PC-3 (cell line): ENCODE data around the gene KIAA1328. TPM values are rescaled to one million over a fixed set of nuclear protein-coding genes. Genes with fewer than 3 reads are reported as not detected.

ENCODE experiments used
- ATAC-seq: fragments of 200-7000 bp; cut with Tn5 transposase; 2 replicates; pipeline ENCODE4 v1.9.1; 2020; ENCODE audit warnings: mild to moderate bottlenecking, moderate library complexity
- BruUV-seq: library from RNA; stranded (reverse); fragments of 400-500 nt; replicated peaks from 2 replicates; lab custom pipeline; 2021; lab: Mats Ljungman, UMichigan
- CTCF ChIA-PET: fragments of 300-600 bp; sonication (Branson Sonifier 250); formaldehyde crosslinking; loops from one replicate; lab custom pipeline; 2022; ENCODE audit warnings: antibody characterized with exemption; lab: Charles Lee
- POLR2A ChIA-PET: fragments of 300-600 bp; sonication (Branson Sonifier 250); formaldehyde crosslinking; loops from one replicate; lab custom pipeline; 2022; ENCODE audit warnings: antibody characterized with exemption; ENCODE audit not compliant: unreplicated experiment; lab: Charles Lee
- DNase-seq: peaks from one replicate; pipeline ENCODE4 v3.0.0-alpha.2; 2015
- H2AFZ ChIP-seq: fragments of 300-600 bp; sonication (generic); 2 replicates; pipeline ENCODE4 v1.6.0; 2016; ENCODE audit warnings: antibody characterized with exemption, low read length
- H3F3A ChIP-seq: fragments of 300-600 bp; sonication (generic); one replicate; pipeline ENCODE4 v1.6.0; 2017; ENCODE audit warnings: antibody characterized with exemption, low read length, control low read depth, mild to moderate bottlenecking; ENCODE audit not compliant: unreplicated experiment
- H3K27ac ChIP-seq: fragments of 300-600 bp; sonication (generic); 2 replicates; pipeline ENCODE4 v1.5.1; 2016; ENCODE audit warnings: mild to moderate bottlenecking, low read length
- H3K27me3 ChIP-seq: fragments of 300-600 bp; sonication (generic); 2 replicates; pipeline ENCODE4 v1.6.1; 2016; ENCODE audit warnings: low read length, mixed read lengths
- H3K36me3 ChIP-seq: fragments of 300-600 bp; sonication (generic); 2 replicates; pipeline ENCODE4 v1.6.1; 2016; ENCODE audit warnings: low read depth, mixed run types, low read length, mixed read lengths
- H3K4me1 ChIP-seq: fragments of 300-600 bp; sonication (generic); 2 replicates; pipeline ENCODE4 v1.5.1; 2016; ENCODE audit warnings: low read length; ENCODE audit not compliant: insufficient read depth
- H3K4me2 ChIP-seq: fragments of 300-600 bp; sonication (generic); 2 replicates; pipeline ENCODE4 v1.6.0; 2016; ENCODE audit warnings: low read length
- H3K4me3 ChIP-seq: fragments of 300-600 bp; sonication (generic); 2 replicates; pipeline ENCODE4 v1.5.1; 2016; ENCODE audit warnings: mild to moderate bottlenecking, low read length, mixed read lengths
- H3K79me2 ChIP-seq: fragments of 300-600 bp; sonication (generic); 2 replicates; pipeline ENCODE4 v1.6.1; 2017; ENCODE audit warnings: low read length, mixed read lengths
- H3K9ac ChIP-seq: fragments of 300-600 bp; sonication (generic); 2 replicates; pipeline ENCODE4 v1.6.0; 2016; ENCODE audit warnings: mild to moderate bottlenecking, low read length
- H3K9me2 ChIP-seq: fragments of 300-600 bp; sonication (generic); replicated peaks from 2 replicates; pipeline ENCODE4 v1.6.1; 2016; ENCODE audit warnings: mixed run types, low read length, mixed read lengths
- H3K9me3 ChIP-seq: fragments of 300-600 bp; sonication (generic); 2 replicates; pipeline ENCODE4 v1.6.1; 2016; ENCODE audit warnings: low read length, mixed read lengths
- H4K20me1 ChIP-seq: fragments of 300-600 bp; sonication (generic); 2 replicates; pipeline ENCODE4 v1.6.1; 2016; ENCODE audit warnings: low read length, mixed read lengths
- CTCF ChIP-seq: fragments of 300-600 bp; sonication (generic); conservative IDR thresholded peaks from 2 replicates; pipeline ENCODE4 v1.5.1; 2017; ENCODE audit warnings: antibody characterized with exemption, low read depth, mild to moderate bottlenecking, low read length
- EZH2 ChIP-seq: fragments of 300-600 bp; sonication (generic); IDR thresholded peaks from one replicate; pipeline ENCODE4 v1.6.1; 2017; ENCODE audit warnings: antibody characterized with exemption, mild to moderate bottlenecking, low read length; ENCODE audit not compliant: unreplicated experiment
- EZH2phosphoT487 ChIP-seq: fragments of 300-600 bp; sonication (generic); IDR thresholded peaks from 2 replicates; pipeline ENCODE4 v1.6.1; 2018; ENCODE audit warnings: mild to moderate bottlenecking, antibody characterized with exemption, low read length, borderline replicate concordance
- intact Hi-C: fragments of 100-400 bp; cut with micrococcal nuclease; formaldehyde crosslinking; loops from 2 replicates; pipeline ENCODE4 v1.9.0; 2023
- total RNA-seq: library from RNA; depleted of rRNA; stranded (reverse); fragments of >200 nt; gene quantifications from 2 replicates; pipeline ENCODE4 v1.2.3, GENCODE V29; 2014

KIAA1328 gene
- total RNA-seq, 1 experiment from 2014 or later: 4.4 TPM

GRCh38 chr18:37042381-37042780, 213.5 kb downstream of the KIAA1328 start:
- ChIA-PET CTCF (no interaction called here), POLR2A (no interaction called here)
- H4K20me1 ChIP-seq: no peaks in the 10 kb centered on the region
- intact Hi-C loops: no loop called here
- no peak overlapping the region for H3K4me2 ChIP-seq
- no peaks in the 10 kb centered on the region for H3K9me2 ChIP-seq
- no TSS peak for BruUV-seq
- no peak overlapping the region for H2AFZ ChIP-seq
- H3K4me3 ChIP-seq: no peak overlapping the region
- H3K4me1 ChIP-seq: no peaks in the 10 kb centered on the region
- H3K79me2 ChIP-seq: no peaks in the 10 kb centered on the region
- no peak for ATAC-seq
- no peak overlapping the region for H3K27ac ChIP-seq
- H3K9me3 ChIP-seq: no peaks in the 10 kb centered on the region
- no peak for DNase-seq
- TF ChIP-seq EZH2: no peak
- no peak for TF ChIP-seq EZH2phosphoT487
- H3K36me3 ChIP-seq: no peaks in the 10 kb centered on the region
- no peak overlapping the region for H3K9ac ChIP-seq
- H3F3A ChIP-seq: no peaks in the 10 kb centered on the region
- no peaks in the 10 kb centered on the region for H3K27me3 ChIP-seq

- Histone ChIP-seq H3F3A (no peaks in the 10 kb centered on the region), H3K27me3 (no peaks in the 10 kb centered on the region), H3K27ac (no peak overlapping the region), H3K9ac (no peak overlapping the region), H3K79me2 (no peaks in the 10 kb centered on the region), H3K36me3 (no peaks in the 10 kb centered on the region), H3K9me3 (no peaks in the 10 kb centered on the region), H3K4me1 (no peaks in the 10 kb centered on the region), H3K9me2 (no peaks in the 10 kb centered on the region), H3K4me3 (no peak overlapping the region), H4K20me1 (no peaks in the 10 kb centered on the region), H3K4me2 (no peak overlapping the region), H2AFZ (no peak overlapping the region)
- DNase-seq: no peak
- intact Hi-C loops: no loop called here
- BruUV-seq: no TSS peak
- CTCF ChIA-PET: no interaction called here
- no peak for ATAC-seq
- POLR2A ChIA-PET: no interaction called here
- TF ChIP-seq EZH2 (no peak), EZH2phosphoT487 (no peak), CTCF (no peak)
These were observed 226.3 kb downstream of the KIAA1328 start for GRCh38 chr18:37055137-37055802.

GRCh38 chr18:37064187-37064586, 235.3 kb downstream of the KIAA1328 start:
- ATAC-seq: no peak
- Histone ChIP-seq H3K4me1 (no peaks in the 10 kb centered on the region), H3K9me3 (no peaks in the 10 kb centered on the region), H3F3A (no peaks in the 10 kb centered on the region), H2AFZ (no peak overlapping the region), H3K36me3 (no peaks in the 10 kb centered on the region), H3K4me3 (no peak overlapping the region), H3K4me2 (no peak overlapping the region), H4K20me1 (no peaks in the 10 kb centered on the region), H3K79me2 (no peaks in the 10 kb centered on the region), H3K9me2 (no peaks in the 10 kb centered on the region), H3K27me3 (no peaks in the 10 kb centered on the region), H3K27ac (no peak overlapping the region), H3K9ac (no peak overlapping the region)
- TF ChIP-seq EZH2phosphoT487 (no peak), EZH2 (no peak), CTCF (no peak)
- POLR2A ChIA-PET: no interaction called here
- intact Hi-C loops: no loop called here
- CTCF ChIA-PET: no interaction called here
- no TSS peak for BruUV-seq
- DNase-seq: no peak
